Measurements from ENCODE around the gene HAP1.
"Not testable (repeated sequence)": the region's sequence is repeated elsewhere in the genome, so short reads cannot be mapped to it uniquely, and the experiment has no call there.

HAP1 gene

GRCh38 chr17:41692722-41693521 is 41.5 kb downstream of the HAP1 start:
- in situ Hi-C loops (cut with MboI; ENCODE audit: low sequenced_read_pairs), result no loop called here

GRCh38 chr17:41691031-41691777 is 43.2 kb downstream of the HAP1 start:
- in situ Hi-C loops (cut with MboI; ENCODE audit: low sequenced_read_pairs), result no loop called here

GRCh38 chr17:41690497-41690896 is 43.9 kb downstream of the HAP1 start:
- in situ Hi-C loops (cut with MboI; ENCODE audit: low sequenced_read_pairs), result no loop called here

- in situ Hi-C loops (cut with MboI; ENCODE audit: low sequenced_read_pairs), result no loop called here
Measured at GRCh38 chr17:41689497-41690299, 44.7 kb downstream of the HAP1 start.

DNA sequence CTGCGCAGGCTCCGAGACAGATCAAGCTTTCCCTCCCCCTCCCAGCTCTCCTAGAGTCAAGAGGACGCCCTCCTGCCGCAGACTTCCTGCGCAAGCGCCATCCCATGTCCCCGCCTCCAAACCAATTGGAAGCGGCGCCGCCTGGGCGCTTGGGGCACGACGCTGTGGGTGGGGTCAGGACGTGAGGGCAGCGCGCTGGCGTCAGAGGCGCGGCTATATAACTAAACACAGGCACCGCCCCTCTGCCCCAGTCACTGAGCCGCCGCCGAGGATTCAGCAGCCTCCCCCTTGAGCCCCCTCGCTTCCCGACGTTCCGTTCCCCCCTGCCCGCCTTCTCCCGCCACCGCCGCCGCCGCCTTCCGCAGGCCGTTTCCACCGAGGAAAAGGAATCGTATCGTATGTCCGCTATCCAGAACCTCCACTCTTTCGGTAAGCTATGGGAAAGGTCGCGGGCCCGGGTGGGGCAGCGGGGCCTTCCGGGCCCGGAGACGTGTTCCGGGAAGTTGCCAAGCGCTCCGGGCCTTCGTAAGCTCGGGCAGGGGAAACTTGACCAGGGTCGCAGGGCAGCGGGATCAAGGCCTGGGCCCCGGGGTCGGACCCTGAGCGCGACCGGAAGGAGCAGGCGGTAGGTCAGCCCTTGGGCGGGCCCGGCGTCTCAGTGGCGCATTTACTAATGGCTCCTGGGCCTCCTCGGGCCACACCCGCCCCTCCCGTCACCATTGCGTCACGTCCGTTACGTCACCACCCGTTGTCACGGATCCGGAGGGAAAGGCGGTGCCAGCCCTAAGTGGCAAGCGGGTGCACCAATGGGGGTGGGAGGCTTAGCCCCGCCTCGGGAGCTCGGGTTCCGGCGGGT is 45.6 kb downstream of the HAP1 start, which contains the start of gene EIF1:
TSS of gene EIF1 (plus strand) at position 245 of the 856 bp plus-strand sequence. CDS start at position 399, 154 bp downstream.
- in situ Hi-C loops (cut with MboI; ENCODE audit: low sequenced_read_pairs), result no loop called here

GRCh38 chr17:41687828-41688640 is 46.4 kb downstream of the HAP1 start:
- in situ Hi-C loops (cut with MboI; ENCODE audit: low sequenced_read_pairs), result no loop called here

DNA sequence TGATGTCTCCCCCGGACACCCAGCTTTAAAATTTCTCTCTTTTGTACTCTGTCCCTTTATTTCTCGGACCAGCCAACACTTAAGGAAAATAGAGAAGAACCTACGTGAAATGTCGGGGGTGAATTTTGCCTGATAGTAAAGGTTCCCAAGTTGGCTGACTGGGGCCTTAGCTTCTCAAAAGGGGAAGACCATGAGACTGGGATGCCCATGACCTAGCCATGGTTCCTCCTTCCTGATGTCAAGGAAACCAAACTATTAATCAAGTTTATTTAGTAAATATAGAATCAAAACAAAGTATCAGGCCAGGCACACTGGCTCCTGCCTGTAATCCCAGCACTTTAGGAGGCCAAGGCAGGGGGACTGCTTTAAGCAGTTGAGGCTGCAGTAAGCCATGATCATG is 48.2 kb downstream of the HAP1 start:
- in situ Hi-C loops (cut with MboI; ENCODE audit: low sequenced_read_pairs), result no loop called here

GRCh38 chr17:41685753-41686152 is 48.7 kb downstream of the HAP1 start:
- in situ Hi-C loops (cut with MboI; ENCODE audit: low sequenced_read_pairs), result not testable (repeated sequence)

DNA sequence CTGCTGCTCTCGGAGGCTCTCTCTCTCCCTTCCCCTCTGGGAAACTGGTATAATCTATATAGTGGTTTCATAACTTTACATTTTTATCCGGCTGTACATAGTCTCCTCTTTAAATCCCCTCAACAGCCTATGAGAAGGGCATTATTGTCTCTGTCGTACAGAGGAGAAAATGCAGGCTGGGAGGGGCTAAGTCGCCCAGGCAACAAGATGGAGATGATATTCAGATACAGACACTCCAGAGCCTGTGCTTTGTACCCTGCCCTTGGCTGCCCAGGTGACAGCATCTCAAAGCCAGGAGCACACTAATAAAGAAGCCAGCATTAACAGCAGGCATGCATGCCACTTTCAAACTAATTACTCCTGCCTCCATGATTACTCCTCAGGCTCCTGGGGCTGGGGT is 50.4 kb downstream of the HAP1 start:
- in situ Hi-C loops (cut with MboI; ENCODE audit: low sequenced_read_pairs), result no loop called here

- in situ Hi-C loops (cut with MboI; ENCODE audit: low sequenced_read_pairs), result no loop called here
Measured at GRCh38 chr17:41683441-41684007, 50.9 kb downstream of the HAP1 start.

DNA sequence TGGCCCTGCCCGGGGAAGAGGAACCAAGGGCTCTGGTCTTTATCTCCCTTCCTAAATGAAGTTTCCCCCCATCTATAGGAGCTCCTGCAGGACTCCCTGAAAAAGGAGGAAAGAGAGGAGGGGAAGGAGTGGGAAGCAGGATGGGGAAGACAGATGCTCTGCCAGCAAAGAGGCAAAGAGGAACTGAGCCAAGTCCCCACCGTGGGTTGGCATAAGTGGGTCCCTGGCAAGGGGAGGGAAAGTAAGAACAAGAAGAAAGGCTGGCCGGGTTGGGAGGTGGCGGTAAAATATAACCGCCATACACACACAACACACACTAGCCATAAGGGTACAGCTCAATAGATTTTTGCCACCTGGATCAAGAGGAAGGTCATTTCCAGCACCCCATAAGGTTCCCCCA is 51.8 kb downstream of the HAP1 start:
- in situ Hi-C loops (cut with MboI; ENCODE audit: low sequenced_read_pairs), result no loop called here

DNA sequence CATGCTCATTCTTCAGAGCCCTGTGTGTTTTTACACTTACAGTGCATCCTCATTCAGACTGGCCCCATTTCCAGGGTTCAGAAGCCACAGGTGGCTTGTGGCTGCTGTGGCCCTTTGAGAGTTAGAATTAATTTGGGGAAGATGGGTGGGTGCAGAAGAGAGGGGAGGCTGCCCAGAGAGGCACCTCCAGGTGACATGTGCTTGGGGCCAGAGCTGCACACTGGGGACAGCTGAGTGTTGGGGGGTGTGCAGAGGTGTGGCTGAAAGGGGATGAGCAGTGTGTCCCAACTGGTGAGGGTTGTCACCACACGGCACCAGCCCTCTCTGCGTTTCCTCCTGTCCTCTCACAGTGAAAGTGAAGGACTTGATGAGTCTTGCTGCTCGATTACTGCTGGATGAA is 52.7 kb downstream of the HAP1 start:
- in situ Hi-C loops (cut with MboI; ENCODE audit: low sequenced_read_pairs), result no loop called here

GRCh38 chr17:41680426-41681040 is 53.9 kb downstream of the HAP1 start:
- in situ Hi-C loops (cut with MboI; ENCODE audit: low sequenced_read_pairs), result no loop called here

DNA sequence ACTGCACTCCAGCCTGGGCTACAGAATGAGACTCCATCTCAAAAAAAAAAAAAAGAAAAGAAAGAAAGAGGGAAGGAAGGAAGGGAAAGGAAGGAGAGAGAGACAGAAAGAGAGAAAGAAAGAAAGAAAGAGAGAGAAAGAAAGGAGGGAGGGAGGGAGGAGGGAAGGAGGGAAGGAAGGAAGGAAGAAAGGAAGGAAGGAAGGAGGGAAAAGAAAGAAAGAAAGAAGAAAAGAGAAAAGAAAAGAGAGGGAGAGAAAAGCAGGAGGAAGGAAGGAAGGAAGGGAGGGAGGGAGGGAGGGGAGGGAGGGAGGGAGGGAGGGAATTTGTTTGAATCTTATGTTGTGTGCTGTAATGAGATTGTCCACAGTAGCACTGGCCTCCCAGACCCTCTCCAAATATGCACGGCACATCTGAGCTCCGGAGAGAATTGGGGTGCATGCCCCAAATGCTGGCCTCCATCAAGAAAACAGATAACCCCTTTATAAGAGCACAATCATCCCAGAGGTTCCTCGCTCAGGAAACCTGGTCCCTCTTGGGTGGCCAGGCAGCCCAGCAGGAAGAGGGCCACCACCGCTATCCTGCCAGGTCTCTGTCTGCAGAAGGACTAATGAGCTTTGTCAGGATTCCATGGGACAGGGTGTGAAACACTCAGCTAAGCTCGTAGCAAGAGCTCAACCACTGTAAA is 54.6 kb downstream of the HAP1 start:
- in situ Hi-C loops (cut with MboI; ENCODE audit: low sequenced_read_pairs), result no loop called here

DNA sequence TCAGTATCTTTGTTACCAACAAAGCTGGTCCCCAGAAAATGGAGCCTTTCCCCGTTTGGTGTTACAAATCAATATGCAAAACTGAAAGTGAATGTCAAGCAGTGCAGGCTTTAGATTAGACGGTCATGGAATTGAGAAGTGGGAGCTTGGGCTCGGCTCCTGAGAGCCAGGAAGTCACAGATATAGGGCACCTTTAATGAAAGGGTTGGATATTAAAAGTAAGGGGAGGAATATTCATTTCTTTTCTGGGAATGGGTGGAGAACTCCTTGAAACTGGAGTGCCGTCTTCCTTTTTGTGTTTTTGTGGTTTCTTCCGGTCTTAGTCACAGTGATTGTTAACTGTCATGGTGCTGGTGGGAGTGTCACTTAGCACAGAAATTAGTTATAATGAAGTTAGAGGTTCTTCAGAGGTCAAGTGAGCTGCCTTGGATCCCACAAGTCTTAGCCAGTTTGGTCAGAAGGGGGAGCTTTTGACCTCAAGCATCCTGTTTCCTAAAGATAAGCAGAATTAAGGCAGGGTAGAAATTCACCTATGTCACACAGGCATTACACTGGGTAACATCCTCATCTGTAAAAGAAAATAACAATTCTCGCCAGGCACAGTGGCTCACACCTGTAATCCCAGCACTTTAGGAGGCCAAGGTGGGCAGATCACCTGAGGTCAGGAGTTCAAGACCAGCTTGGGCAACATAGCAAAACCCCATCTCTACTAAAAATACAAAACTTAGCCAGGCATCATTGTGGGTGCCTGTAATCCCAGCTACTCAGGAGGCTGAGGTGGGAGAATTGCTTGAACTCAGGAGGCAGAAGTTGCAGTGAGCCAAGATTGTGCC is 55.3 kb downstream of the HAP1 start:
- in situ Hi-C loops (cut with MboI; ENCODE audit: low sequenced_read_pairs), result no loop called here

DNA sequence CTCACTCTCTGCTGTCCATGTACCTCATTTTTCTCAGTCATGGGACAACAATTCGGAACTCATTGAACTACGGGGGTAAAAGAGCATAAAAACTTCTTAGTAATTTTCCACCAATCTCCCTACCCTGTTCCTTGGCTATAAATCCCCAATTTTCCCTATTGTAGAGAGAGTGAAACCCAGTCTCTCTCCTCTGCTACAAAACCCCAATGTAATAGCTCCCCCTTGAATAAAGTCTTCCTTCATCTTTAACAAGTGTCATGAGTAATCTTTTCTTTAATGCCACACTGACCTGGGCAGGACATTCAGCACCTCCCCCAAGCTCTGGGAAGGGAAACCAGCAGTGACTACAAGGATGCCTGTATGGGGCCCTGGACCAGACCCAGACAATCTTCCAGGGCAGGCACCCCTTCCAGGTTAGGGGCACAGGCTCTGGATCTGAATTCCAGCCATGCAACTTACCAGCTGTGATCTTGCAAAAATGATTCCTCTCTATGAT is 56.0 kb downstream of the HAP1 start:
- in situ Hi-C loops (cut with MboI; ENCODE audit: low sequenced_read_pairs), result no loop called here

- in situ Hi-C loops (cut with MboI; ENCODE audit: low sequenced_read_pairs), result no loop called here
Measured at GRCh38 chr17:41676058-41676419, 58.4 kb downstream of the HAP1 start.

Measured in hTERT RPE-1 (cell line).